Liver (tissue), 9 donors: ENCODE results near the gene GTF2E1. TPM values are rescaled to one million over a fixed set of nuclear protein-coding genes. Genes with fewer than 3 reads are reported as not detected.

Source experiments
- DNase-seq: peaks from one replicate; pipeline ENCODE4 v3.0.0-alpha.2; 2017; ENCODE audit warnings: low spot score
- H3K27ac ChIP-seq, 2 donors: one replicate each; pipeline ENCODE4 v1.7.0; 2013; ENCODE audit warnings: inconsistent platforms in 2 of 2, low read length in 2 of 2, control low read depth in 1 of 2, low read depth in 1 of 2, mild to moderate bottlenecking in 1 of 2
- H3K27me3 ChIP-seq, 4 donors: one replicate each; pipeline versions ENCODE4 v1.6.1 to v1.7.0; 2013; ENCODE audit warnings: low read length in 3 of 4, inconsistent platforms in 1 of 4, mild to moderate bottlenecking in 1 of 4, moderate library complexity in 1 of 4; ENCODE audit not compliant: control insufficient read depth in 4 of 4, insufficient read depth in 4 of 4
- H3K36me3 ChIP-seq, 4 donors: one replicate each; pipeline versions ENCODE4 v1.6.1 to v1.7.0; 2013; ENCODE audit warnings: low read length in 3 of 4, mild to moderate bottlenecking in 3 of 4, low read depth in 1 of 4, moderate library complexity in 1 of 4; ENCODE audit not compliant: control insufficient read depth in 4 of 4, insufficient read depth in 3 of 4
- H3K4me1 ChIP-seq, 4 donors: one replicate each; pipeline versions ENCODE4 v1.6.1 to v1.7.0; 2013; ENCODE audit warnings: low read length in 3 of 4, mild to moderate bottlenecking in 3 of 4, moderate library complexity in 1 of 4; ENCODE audit not compliant: control insufficient read depth in 4 of 4, insufficient read depth in 4 of 4
- H3K4me3 ChIP-seq, 3 donors: one replicate each; pipeline versions ENCODE4 v1.6.1 to v1.7.0; 2013; ENCODE audit warnings: low read length in 3 of 3, control low read depth in 1 of 3, low read depth in 1 of 3, mild to moderate bottlenecking in 1 of 3
- H3K9ac ChIP-seq, 2 donors: one replicate each; pipeline ENCODE4 v1.7.0; 2013; ENCODE audit warnings: low read length in 2 of 2, mild to moderate bottlenecking in 2 of 2, moderate library complexity in 2 of 2, control low read depth in 1 of 2, low read depth in 1 of 2
- H3K9me3 ChIP-seq, 4 donors: one replicate each; pipeline versions ENCODE4 v1.6.1 to v1.7.0; 2013; ENCODE audit warnings: low read length in 3 of 4; ENCODE audit not compliant: control insufficient read depth in 4 of 4
- ATF3 ChIP-seq: IDR thresholded peaks from 2 replicates; pipeline ENCODE4 v1.6.1; 2016; ENCODE audit warnings: antibody characterized with exemption
- CTCF ChIP-seq: fragments of 150-350 bp; IDR thresholded peaks from 2 replicates; pipeline ENCODE4 v1.5.1; 2017; ENCODE audit warnings: improper control_type of control experiment, low read depth, low read length; ENCODE audit not compliant: missing input control
- EGR1 ChIP-seq, 2 donors: IDR thresholded peaks; 2 replicates each; pipeline ENCODE4 v1.6.1; 2016 to 2018; ENCODE audit warnings: antibody characterized with exemption in 2 of 2, low read depth in 2 of 2
- FOXA1 ChIP-seq: IDR thresholded peaks from 2 replicates; pipeline ENCODE4 v1.6.1; 2016; ENCODE audit warnings: antibody characterized with exemption
- FOXA2 ChIP-seq: IDR thresholded peaks from 2 replicates; pipeline ENCODE4 v1.6.1; 2016; ENCODE audit warnings: antibody characterized with exemption
- GABPA ChIP-seq, 2 donors: IDR thresholded peaks in 1 of 2; conservative IDR thresholded peaks in 1 of 2; 2 replicates each; pipeline ENCODE4 v1.6.1; 2016; ENCODE audit warnings: antibody characterized with exemption in 2 of 2, mild to moderate bottlenecking in 1 of 2, moderate library complexity in 1 of 2
- HNF4A ChIP-seq, 2 donors: conservative IDR thresholded peaks; 2 replicates each; pipeline ENCODE4 v1.6.1; 2016; ENCODE audit warnings: antibody characterized with exemption in 2 of 2, mild to moderate bottlenecking in 2 of 2
- HNF4G ChIP-seq: IDR thresholded peaks from 2 replicates; pipeline ENCODE4 v1.6.1; 2016; ENCODE audit warnings: antibody characterized with exemption
- JUND ChIP-seq, 2 donors: IDR thresholded peaks; 2 replicates each; pipeline ENCODE4 v1.6.1; 2016; ENCODE audit warnings: antibody characterized with exemption in 2 of 2
- MAX ChIP-seq: IDR thresholded peaks from 2 replicates; pipeline ENCODE4 v1.6.1; 2016; ENCODE audit warnings: antibody characterized with exemption
- NR2F2 ChIP-seq: IDR thresholded peaks from 2 replicates; pipeline ENCODE4 v1.6.1; 2016; ENCODE audit warnings: antibody characterized with exemption
- RAD21 ChIP-seq, 2 donors: IDR thresholded peaks; 2 replicates each; pipeline ENCODE4 v1.6.1; 2016; ENCODE audit warnings: antibody characterized with exemption in 2 of 2, mild to moderate bottlenecking in 2 of 2
- REST ChIP-seq: IDR thresholded peaks from 2 replicates; pipeline ENCODE4 v1.6.1; 2016; ENCODE audit warnings: antibody characterized with exemption, mild to moderate bottlenecking
- RXRA ChIP-seq, 2 donors: IDR thresholded peaks; 2 replicates each; pipeline ENCODE4 v1.6.1; 2017 to 2018; ENCODE audit warnings: antibody characterized with exemption in 2 of 2, mild to moderate bottlenecking in 1 of 2
- TAF1 ChIP-seq: conservative IDR thresholded peaks from 2 replicates; pipeline ENCODE4 v1.6.1; 2016; ENCODE audit warnings: antibody characterized with exemption, mild to moderate bottlenecking
- YY1 ChIP-seq: IDR thresholded peaks from 2 replicates; pipeline ENCODE4 v1.6.1; 2016; ENCODE audit warnings: antibody characterized with exemption, mild to moderate bottlenecking
- ZBTB33 ChIP-seq: IDR thresholded peaks from 2 replicates; pipeline ENCODE4 v1.6.1; 2016; ENCODE audit warnings: antibody characterized with exemption
- WGBS: extraction: QIAGEN DNeasy Blood & Tissue Kit; methylation state at CpG from one replicate; pipeline ENCODE4 v1.1.7; 2013; 5-methylcytosine and 5-hydroxymethylcytosine counted together
- polyA plus RNA-seq, 2 donors: library from polyadenylated mRNA; stranded (reverse) in 1 of 2; unstranded in 1 of 2; fragments of 200-250 nt in 1 of 2; fragments of >200 nt in 1 of 2; fragmentation: Nextera tagmentation in 1 of 2; extraction: Ambion mirVana in 1 of 2; gene quantifications; one replicate each; pipeline versions ENCODE4 v1.2.1 to v1.2.3, GENCODE V29; 2013 to 2015
- total RNA-seq, 2 donors: library from RNA; depleted of rRNA; stranded (reverse); fragments of >200 nt; gene quantifications; one replicate each; pipeline ENCODE4 v1.2.3, GENCODE V29; 2014
- donor health status: healthy.
- donor health status: healthy.
- donor health status: healthy.
- donor health status: healthy.
- donor health status: healthy.

The GTF2E1 gene
- total and polyA plus RNA-seq, 4 donors: 2.3 to 9.5 (median 3.9) TPM

- TF ChIP-seq REST: no peak
Observed at GRCh38 chr3:120797857-120798256, 55.3 kb downstream of the GTF2E1 start (continued).

GRCh38 chr3:120798346-120798745 lies 55.8 kb downstream of the GTF2E1 start:
- DNase-seq: no peak
- no peak for TF ChIP-seq ZBTB33
- TF ChIP-seq MAX: no peak
- no peak for TF ChIP-seq FOXA2
- no peak for TF ChIP-seq REST
- TF ChIP-seq TAF1: no peak
- H3K9me3 ChIP-seq: no peaks in the 10 kb centered on the region
- peaks cover 0 to 4% (median 2%) of the 10 kb centered on the region in 4 donors for H3K4me1 ChIP-seq
- no peak overlapping the region for H3K9ac ChIP-seq
- no peak overlapping the region for H3K4me3 ChIP-seq
- no peak overlapping the region for H3K27ac ChIP-seq
- no peaks in the 10 kb centered on the region for H3K36me3 ChIP-seq
- 73% methylated on average over 1 of the region's 1 CpG for whole genome bisulfite sequencing
- H3K27me3 ChIP-seq: no peaks in the 10 kb centered on the region

GRCh38 chr3:120800625-120801024 lies 58.1 kb downstream of the GTF2E1 start:
- no peaks in the 10 kb centered on the region for H3K9me3 ChIP-seq
- no peak overlapping the region for H3K27ac ChIP-seq
- peaks cover 0 to 4% (median under 1%) of the 10 kb centered on the region in 4 donors for H3K4me1 ChIP-seq
- no peak overlapping the region for H3K4me3 ChIP-seq
- no peaks in the 10 kb centered on the region for H3K27me3 ChIP-seq
- H3K9ac ChIP-seq: no peak overlapping the region
- DNase-seq: no peak
- H3K36me3 ChIP-seq: no peaks in the 10 kb centered on the region
- TF ChIP-seq MAX (no peak), HNF4G (no peak), ATF3 (no peak), NR2F2 (no peak), JUND (IDR thresholded peaks at IDR 0.05) (no peak), CTCF (no peak), RXRA (IDR thresholded peaks at IDR 0.05) (no peak), HNF4A (conservative IDR thresholded peaks at IDR 0.05) (no peak), GABPA (IDR thresholded peaks at IDR 0.05 in 1 of 2, conservative IDR thresholded peaks at IDR 0.05 in 1 of 2) (no peak), YY1 (no peak), TAF1 (no peak), FOXA2 (no peak), RAD21 (IDR thresholded peaks at IDR 0.05) (no peak), EGR1 (IDR thresholded peaks at IDR 0.05; ENCODE audit: low read depth in 2 of 2) (no peak), ZBTB33 (no peak), FOXA1 (no peak)
